ENCODE measurements around the gene TBC1D5. TPM values are rescaled to one million over a fixed set of nuclear protein-coding genes. Genes with fewer than 3 reads are reported as not detected.

TBC1D5 gene
- total RNA-seq: 80.4 and 92.8 TPM in 2 replicates

GRCh38 chr3:17742102-17742879 lies at the start of gene TBC1D5:
TSS of gene TBC1D5 (minus strand) at chr3:17742631. CDS start at chr3:17508570, 234,061 bp downstream.

